Cardiac muscle cell (in vitro differentiated cells and primary cell): Measurements from ENCODE around the gene NOSIP. TPM values are rescaled to one million over a fixed set of nuclear protein-coding genes. Genes with fewer than 3 reads are reported as not detected.
A peak's percentile ranks its signal among the peaks of the same experiment; 100 is the strongest.

Experiments used
- DNase-seq, 2 donors: peaks; one replicate each; pipeline versions ENCODE4 v3.0.0 to v3.0.0-alpha.2; 2010 to 2017; ENCODE audit warnings: low read depth in 1 of 2, low spot score in 1 of 2
- H3K27ac ChIP-seq: fragments of 200-600 bp; sonication (generic); 2 replicates; pipeline ENCODE4 v1.5.1; 2016
- H3K27me3 ChIP-seq: fragments of 200-600 bp; sonication (generic); 2 replicates; pipeline ENCODE4 v1.6.0; 2016; ENCODE audit warnings: control low read depth
- H3K36me3 ChIP-seq: fragments of 200-600 bp; sonication (generic); 2 replicates; pipeline ENCODE4 v1.5.1; 2016; ENCODE audit warnings: control low read depth
- H3K4me1 ChIP-seq: fragments of 200-600 bp; sonication (generic); 2 replicates; pipeline ENCODE4 v1.8.1; 2017; ENCODE audit warnings: low read depth, mild to moderate bottlenecking, mixed run types
- H3K4me3 ChIP-seq: fragments of 200-600 bp; sonication (generic); 2 replicates; pipeline ENCODE4 v1.5.1; 2016; ENCODE audit warnings: mild to moderate bottlenecking
- H3K9me3 ChIP-seq: fragments of 200-600 bp; sonication (generic); 2 replicates; pipeline ENCODE4 v1.5.1; 2017; ENCODE audit warnings: low read depth, mild to moderate bottlenecking, control low read depth
- CTCF ChIP-seq: IDR thresholded peaks from 2 replicates; pipeline ENCODE4 v1.5.1; 2012; ENCODE audit warnings: low read depth, mild to moderate bottlenecking, low read length
- polyA plus RNA-seq: library from polyadenylated mRNA; unstranded; fragments of >200 nt; fragmentation: Nextera tagmentation; extraction: Ambion mirVana; gene quantifications from 2 replicates; pipeline ENCODE4 v1.2.1, GENCODE V29; 2016
- total RNA-seq: library from RNA; depleted of rRNA; stranded (reverse); fragments of >200 nt; gene quantifications from 2 replicates; pipeline ENCODE4 v1.2.3, GENCODE V29; 2016

NOSIP gene
- total and polyA plus RNA-seq, 2 experiments from 2014 or later = 120 to 193 TPM

- TF ChIP-seq CTCF = no peak
- Histone ChIP-seq H3K36me3 (peaks cover 17% of the 10 kb centered on the region), H3K4me3 (no peak overlapping the region), H3K4me1 (peaks cover 9% of the 10 kb centered on the region), H3K9me3 (no peaks in the 10 kb centered on the region), H3K27me3 (no peaks in the 10 kb centered on the region), H3K27ac (no peak overlapping the region)
- no peak for DNase-seq
These were observed 20.4 kb downstream of the NOSIP start for GRCh38 chr19:49559928-49560327.

GRCh38 chr19:49559443-49559842, 20.9 kb downstream of the NOSIP start:
- Histone ChIP-seq H3K36me3 (peaks cover 17% of the 10 kb centered on the region), H3K27ac (no peak overlapping the region), H3K27me3 (no peaks in the 10 kb centered on the region), H3K9me3 (no peaks in the 10 kb centered on the region), H3K4me1 (peaks cover 9% of the 10 kb centered on the region), H3K4me3 (no peak overlapping the region)
- TF ChIP-seq CTCF = no peak
- DNase-seq = no peak

GRCh38 chr19:49558591-49558990, 21.8 kb downstream of the NOSIP start:
- no peak for DNase-seq
- H3K4me1 ChIP-seq = peaks cover 9% of the 10 kb centered on the region
- H3K27me3 ChIP-seq = no peaks in the 10 kb centered on the region
- H3K27ac ChIP-seq = no peak overlapping the region
- no peak for TF ChIP-seq CTCF
- peaks cover 17% of the 10 kb centered on the region for H3K36me3 ChIP-seq
- H3K4me3 ChIP-seq = no peak overlapping the region
- H3K9me3 ChIP-seq = no peaks in the 10 kb centered on the region

- TF ChIP-seq CTCF = no peak
- Histone ChIP-seq H3K4me1 (peaks cover 9% of the 10 kb centered on the region), H3K27me3 (no peaks in the 10 kb centered on the region), H3K4me3 (no peak overlapping the region), H3K27ac (no peak overlapping the region), H3K9me3 (no peaks in the 10 kb centered on the region), H3K36me3 (peaks cover 17% of the 10 kb centered on the region)
- no peak for DNase-seq
These were observed 22.6 kb downstream of the NOSIP start for GRCh38 chr19:49557641-49558325.

- Histone ChIP-seq H3K4me1 (peaks cover 9% of the 10 kb centered on the region), H3K27me3 (no peaks in the 10 kb centered on the region), H3K9me3 (no peaks in the 10 kb centered on the region), H3K4me3 (no peak overlapping the region), H3K27ac (peak overlapping the region; percentile 79), H3K36me3 (peaks cover 17% of the 10 kb centered on the region)
- DNase-seq = peak in 1 of 2 donors; percentile 11
- no peak for TF ChIP-seq CTCF
These were observed 23.7 kb downstream of the NOSIP start for GRCh38 chr19:49556412-49557398.
